Loucy (cell line): ENCODE data around the gene HMX3.

ENCODE experiments used
- H2AFZ ChIP-seq: fragments of 200-600 bp; sonication (generic); 2 replicates; pipeline ENCODE4 v1.6.0; 2016; ENCODE audit warnings: antibody characterized with exemption, mild to moderate bottlenecking, low read length, moderate library complexity
- H3F3A ChIP-seq: fragments of 200-600 bp; 2 replicates; pipeline ENCODE4 v1.6.0; 2016; ENCODE audit warnings: antibody characterized with exemption, low read depth, mild to moderate bottlenecking
- H3K27me3 ChIP-seq: fragments of 200-600 bp; sonication (generic); 2 replicates; pipeline ENCODE4 v1.6.1; 2014; ENCODE audit warnings: low read length, mild to moderate bottlenecking; ENCODE audit not compliant: insufficient read depth, poor library complexity, severe bottlenecking
- H3K36me3 ChIP-seq: fragments of 200-600 bp; sonication (generic); 2 replicates; pipeline ENCODE4 v1.6.1; 2016; ENCODE audit warnings: low read length; ENCODE audit not compliant: insufficient read depth
- H3K4me1 ChIP-seq: fragments of 200-600 bp; sonication (generic); 2 replicates; pipeline ENCODE4 v1.5.1; 2014; ENCODE audit warnings: low read length, mild to moderate bottlenecking; ENCODE audit not compliant: insufficient read depth, poor library complexity, severe bottlenecking
- H3K4me2 ChIP-seq: fragments of 200-600 bp; sonication (generic); 2 replicates; pipeline ENCODE4 v1.6.0; 2014; ENCODE audit warnings: antibody characterized with exemption, low read length, low read depth, mild to moderate bottlenecking; ENCODE audit not compliant: poor library complexity, severe bottlenecking
- H3K4me3 ChIP-seq: fragments of 200-600 bp; sonication (generic); 2 replicates; pipeline ENCODE4 v1.5.1; 2014; ENCODE audit warnings: low read length, mild to moderate bottlenecking, mixed read lengths; ENCODE audit not compliant: poor library complexity, severe bottlenecking
- H3K79me2 ChIP-seq: fragments of 200-600 bp; sonication (generic); 2 replicates; pipeline ENCODE4 v1.6.1; 2014; ENCODE audit warnings: low read length; ENCODE audit not compliant: insufficient read depth
- H3K9ac ChIP-seq: fragments of 200-600 bp; sonication (generic); 2 replicates; pipeline ENCODE4 v1.6.0; 2014; ENCODE audit warnings: mild to moderate bottlenecking, low read depth, low read length, moderate library complexity; ENCODE audit not compliant: poor library complexity, severe bottlenecking
- H3K9me2 ChIP-seq: fragments of 200-600 bp; sonication (generic); replicated peaks from 2 replicates; pipeline ENCODE4 v1.6.1; 2016; ENCODE audit warnings: low read depth, low read length, mixed read lengths
- H3K9me3 ChIP-seq: fragments of 200-600 bp; sonication (generic); 2 replicates; pipeline ENCODE4 v1.6.1; 2014; ENCODE audit warnings: mild to moderate bottlenecking, antibody characterized with exemption, low read length, low read depth; ENCODE audit not compliant: insufficient read depth
- H4K20me1 ChIP-seq: fragments of 200-600 bp; sonication (generic); 2 replicates; pipeline ENCODE4 v1.6.0; 2014; ENCODE audit warnings: antibody characterized with exemption, low read length, mild to moderate bottlenecking; ENCODE audit not compliant: insufficient read depth, poor library complexity, severe bottlenecking
- CTCF ChIP-seq: fragments of 200-600 bp; sonication (generic); conservative IDR thresholded peaks from 2 replicates; pipeline ENCODE4 v1.5.1; 2014; ENCODE audit warnings: mild to moderate bottlenecking, antibody characterized with exemption, low read length
- EZH2phosphoT487 ChIP-seq: fragments of 200-600 bp; IDR thresholded peaks from 2 replicates; pipeline ENCODE4 v1.6.1; 2018; ENCODE audit warnings: antibody characterized with exemption, mild to moderate bottlenecking, moderate library complexity, borderline replicate concordance

Gene HMX3

GRCh38 chr10:123149162-123149567 is 13.4 kb downstream of the HMX3 start:
- Histone ChIP-seq H3K9me3 (no peaks in the 10 kb centered on the region), H3K9ac (no peak overlapping the region), H2AFZ (no peak overlapping the region), H3K79me2 (no peaks in the 10 kb centered on the region), H3K9me2 (no peaks in the 10 kb centered on the region), H3K4me1 (peaks cover 5% of the 10 kb centered on the region), H3F3A (no peaks in the 10 kb centered on the region), H3K36me3 (no peaks in the 10 kb centered on the region), H3K27me3 (no peaks in the 10 kb centered on the region), H3K4me2 (no peak overlapping the region), H4K20me1 (no peaks in the 10 kb centered on the region), H3K4me3 (no peak overlapping the region)
- TF ChIP-seq CTCF (no peak), EZH2phosphoT487 (no peak)

DNA sequence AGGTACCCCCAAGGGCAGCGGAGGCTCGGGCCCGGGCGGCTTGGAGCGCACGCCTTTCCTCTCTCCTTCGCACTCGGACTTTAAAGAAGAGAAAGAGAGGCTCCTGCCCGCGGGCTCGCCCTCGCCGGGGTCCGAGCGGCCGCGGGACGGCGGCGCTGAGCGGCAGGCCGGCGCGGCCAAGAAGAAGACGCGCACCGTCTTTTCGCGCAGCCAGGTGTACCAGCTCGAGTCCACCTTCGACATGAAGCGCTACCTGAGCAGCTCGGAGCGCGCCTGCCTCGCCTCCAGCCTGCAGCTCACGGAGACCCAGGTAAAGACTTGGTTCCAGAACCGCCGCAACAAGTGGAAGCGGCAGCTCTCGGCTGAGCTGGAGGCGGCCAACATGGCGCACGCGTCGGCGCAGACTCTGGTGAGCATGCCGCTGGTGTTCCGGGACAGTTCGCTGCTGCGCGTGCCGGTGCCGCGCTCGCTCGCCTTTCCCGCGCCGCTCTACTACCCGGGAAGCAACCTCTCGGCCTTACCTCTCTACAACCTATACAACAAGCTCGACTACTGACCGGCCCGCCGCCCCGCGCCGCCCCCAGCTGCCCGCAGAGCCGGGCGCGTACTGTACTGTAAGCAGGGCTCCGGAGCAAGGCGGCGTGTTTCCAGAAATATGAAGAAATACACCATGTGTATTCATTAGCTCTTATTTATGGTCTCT is 13.9 kb downstream of the HMX3 start:
- H3K4me1 ChIP-seq: peaks cover 5% of the 10 kb centered on the region
- H3K9ac ChIP-seq: no peak overlapping the region
- no peak overlapping the region for H2AFZ ChIP-seq
- H3K4me2 ChIP-seq: no peak overlapping the region
- H4K20me1 ChIP-seq: peaks cover 4% of the 10 kb centered on the region
- no peaks in the 10 kb centered on the region for H3K9me2 ChIP-seq
- no peaks in the 10 kb centered on the region for H3K27me3 ChIP-seq
- no peaks in the 10 kb centered on the region for H3F3A ChIP-seq
- no peak for TF ChIP-seq CTCF
- no peak for TF ChIP-seq EZH2phosphoT487
- no peaks in the 10 kb centered on the region for H3K36me3 ChIP-seq
- peaks cover 4% of the 10 kb centered on the region for H3K79me2 ChIP-seq
- H3K9me3 ChIP-seq: no peaks in the 10 kb centered on the region
- no peak overlapping the region for H3K4me3 ChIP-seq

GRCh38 chr10:123150271-123150985 is 14.7 kb downstream of the HMX3 start:
- no peak for TF ChIP-seq EZH2phosphoT487
- TF ChIP-seq CTCF: no peak
- H3K79me2 ChIP-seq: peaks cover 11% of the 10 kb centered on the region
- H3K9me3 ChIP-seq: no peaks in the 10 kb centered on the region
- H3K9me2 ChIP-seq: no peaks in the 10 kb centered on the region
- H3K4me2 ChIP-seq: no peak overlapping the region
- no peak overlapping the region for H3K9ac ChIP-seq
- H2AFZ ChIP-seq: no peak overlapping the region
- H4K20me1 ChIP-seq: peaks cover 11% of the 10 kb centered on the region
- no peaks in the 10 kb centered on the region for H3F3A ChIP-seq
- no peak overlapping the region for H3K4me3 ChIP-seq
- H3K36me3 ChIP-seq: peaks cover 3% of the 10 kb centered on the region; the same call in 1 of the 2 replicates
- no peaks in the 10 kb centered on the region for H3K27me3 ChIP-seq
- H3K4me1 ChIP-seq: peaks cover 12% of the 10 kb centered on the region
